HEK293T (cell line): ENCODE results near the gene PLA2G15.

Experiments used
- BHLHE40 ChIP-seq: fragments of 450-650 bp; IDR thresholded peaks from 2 replicates; pipeline ENCODE4 v1.6.1; 2016; ENCODE audit warnings: mild to moderate bottlenecking, moderate library complexity, borderline replicate concordance
- ELF4 ChIP-seq: fragments of 450-650 bp; IDR thresholded peaks from 2 replicates; pipeline ENCODE4 v1.6.1; 2017; ENCODE audit warnings: antibody characterized with exemption
- FOXM1 ChIP-seq: fragments of 450-650 bp; IDR thresholded peaks from 2 replicates; pipeline ENCODE4 v1.6.1; 2017; ENCODE audit warnings: mild to moderate bottlenecking, borderline replicate concordance
- PKNOX1 ChIP-seq: fragments of 450-650 bp; IDR thresholded peaks from 2 replicates; pipeline ENCODE4 v1.6.1; 2016

DNA sequence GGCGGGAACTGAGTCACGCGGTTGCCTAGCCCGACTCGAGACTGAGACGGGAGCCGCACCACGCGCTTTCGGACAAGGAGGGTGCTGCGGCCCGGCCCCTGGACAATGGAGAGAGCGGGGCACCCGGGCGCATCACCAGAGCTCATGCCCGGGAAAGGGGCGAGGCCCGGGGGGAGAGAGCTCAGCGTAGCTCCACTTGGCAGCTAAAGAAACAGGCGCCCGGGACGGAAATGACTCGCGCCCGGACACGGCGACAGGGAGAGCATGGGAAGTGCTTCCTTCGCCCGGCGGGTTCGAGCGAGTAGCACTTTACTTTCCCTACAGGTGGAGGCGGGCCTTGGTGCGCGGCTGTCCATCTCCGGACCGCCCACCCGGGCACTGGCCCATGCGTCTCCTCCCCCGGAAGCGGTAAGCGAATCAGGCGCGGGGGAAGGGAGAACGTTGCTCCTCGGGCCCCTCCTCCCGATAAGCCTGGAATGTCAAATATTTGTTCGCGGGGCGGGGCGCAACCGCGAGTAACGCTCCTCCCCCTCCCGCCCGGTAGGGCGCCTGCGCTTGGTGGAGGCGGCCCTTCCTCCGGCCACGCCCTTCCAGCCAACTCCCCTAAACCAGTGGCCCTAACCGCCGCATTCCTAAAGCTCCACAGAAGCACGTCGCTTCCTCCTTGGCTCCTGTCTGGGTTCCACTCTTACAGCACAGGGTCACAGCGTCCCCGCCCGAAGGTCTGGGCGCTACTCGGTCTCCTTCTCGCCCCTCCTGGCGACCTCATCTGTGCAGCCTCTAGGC, 7.7 kb upstream of the PLA2G15 start:
- TF ChIP-seq PKNOX1 = peak; percentile 97
- TF ChIP-seq FOXM1 = no peak
- TF ChIP-seq ELF4 = no peak
- TF ChIP-seq BHLHE40 = no peak
